Measurements from ENCODE around the gene HEATR3.

DNA sequence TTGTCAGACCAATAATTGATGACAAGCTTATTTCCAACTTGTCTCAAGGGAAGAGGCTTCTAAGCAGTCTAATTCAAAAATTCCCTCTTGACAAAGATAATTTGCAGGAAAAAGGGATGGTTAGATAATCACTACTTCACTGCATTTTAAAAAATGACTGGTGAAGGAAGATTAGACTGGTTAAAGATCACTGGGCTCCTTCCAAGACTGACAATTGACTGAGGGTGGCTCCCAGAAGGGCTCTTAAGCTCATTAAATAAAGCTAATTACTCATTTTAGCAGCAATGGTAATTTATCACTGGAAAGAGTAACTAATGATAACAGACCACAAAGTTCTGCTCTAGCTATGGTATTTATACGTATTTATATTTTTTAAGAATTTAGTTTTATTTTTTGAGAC is 4.4 kb upstream of the HEATR3 start:
- TF ChIP-seq CTCF (IDR thresholded peaks at IDR 0.05): no peak
- no peak for TF ChIP-seq EZH2phosphoT487 (IDR thresholded peaks at IDR 0.05)
